Adipocyte (in vitro differentiated cells): ENCODE data around the gene AQP12A.

Experiments
- DNase-seq: peaks from one replicate; pipeline ENCODE4 v3.0.0-alpha.2; 2015; ENCODE audit warnings: low read depth
- H3K27me3 ChIP-seq: replicated peaks from 2 replicates; pipeline ENCODE4 v1.7.0; 2013; ENCODE audit warnings: mild to moderate bottlenecking, low read length, moderate library complexity; ENCODE audit not compliant: control insufficient read depth, insufficient read depth
- H3K36me3 ChIP-seq: 2 replicates; pipeline ENCODE4 v1.7.0; 2013; ENCODE audit warnings: low read length, mild to moderate bottlenecking, moderate library complexity; ENCODE audit not compliant: control insufficient read depth, insufficient read depth, severe bottlenecking
- H3K4me1 ChIP-seq: 2 replicates; pipeline ENCODE4 v1.7.0; 2013; ENCODE audit warnings: mild to moderate bottlenecking, low read length, moderate library complexity; ENCODE audit not compliant: control insufficient read depth, insufficient read depth
- H3K4me3 ChIP-seq: 2 replicates; pipeline ENCODE4 v1.7.0; 2013; ENCODE audit warnings: mild to moderate bottlenecking, low read length, moderate library complexity
- H3K9ac ChIP-seq: 2 replicates; pipeline ENCODE4 v1.7.0; 2013; ENCODE audit warnings: mild to moderate bottlenecking, low read length, moderate library complexity
- H3K9me3 ChIP-seq: 2 replicates; pipeline ENCODE4 v1.7.0; 2013; ENCODE audit warnings: mild to moderate bottlenecking, low read length, moderate library complexity; ENCODE audit not compliant: control insufficient read depth

Gene AQP12A

GRCh38 chr2:240720686-240721595, 29.3 kb downstream of the AQP12A start:
- Histone ChIP-seq H3K27me3 (peaks cover 43% of the 10 kb centered on the region), H3K4me1 (no peaks in the 10 kb centered on the region), H3K4me3 (no peak overlapping the region), H3K9ac (no peak overlapping the region), H3K36me3 (no peaks in the 10 kb centered on the region), H3K9me3 (no peaks in the 10 kb centered on the region)
- no peak for DNase-seq

- Histone ChIP-seq H3K4me1 (no peaks in the 10 kb centered on the region), H3K27me3 (peaks cover 39% of the 10 kb centered on the region), H3K9me3 (no peaks in the 10 kb centered on the region), H3K9ac (no peak overlapping the region), H3K36me3 (no peaks in the 10 kb centered on the region), H3K4me3 (no peak overlapping the region)
- no peak for DNase-seq
Measured at GRCh38 chr2:240721596-240722180, 30.0 kb downstream of the AQP12A start.

- Histone ChIP-seq H3K4me3 (no peak overlapping the region), H3K9me3 (no peaks in the 10 kb centered on the region), H3K9ac (no peak overlapping the region), H3K36me3 (no peaks in the 10 kb centered on the region), H3K4me1 (no peaks in the 10 kb centered on the region), H3K27me3 (peaks cover 34% of the 10 kb centered on the region)
- DNase-seq, result no peak
Measured at GRCh38 chr2:240722376-240722775, 30.7 kb downstream of the AQP12A start.

DNA sequence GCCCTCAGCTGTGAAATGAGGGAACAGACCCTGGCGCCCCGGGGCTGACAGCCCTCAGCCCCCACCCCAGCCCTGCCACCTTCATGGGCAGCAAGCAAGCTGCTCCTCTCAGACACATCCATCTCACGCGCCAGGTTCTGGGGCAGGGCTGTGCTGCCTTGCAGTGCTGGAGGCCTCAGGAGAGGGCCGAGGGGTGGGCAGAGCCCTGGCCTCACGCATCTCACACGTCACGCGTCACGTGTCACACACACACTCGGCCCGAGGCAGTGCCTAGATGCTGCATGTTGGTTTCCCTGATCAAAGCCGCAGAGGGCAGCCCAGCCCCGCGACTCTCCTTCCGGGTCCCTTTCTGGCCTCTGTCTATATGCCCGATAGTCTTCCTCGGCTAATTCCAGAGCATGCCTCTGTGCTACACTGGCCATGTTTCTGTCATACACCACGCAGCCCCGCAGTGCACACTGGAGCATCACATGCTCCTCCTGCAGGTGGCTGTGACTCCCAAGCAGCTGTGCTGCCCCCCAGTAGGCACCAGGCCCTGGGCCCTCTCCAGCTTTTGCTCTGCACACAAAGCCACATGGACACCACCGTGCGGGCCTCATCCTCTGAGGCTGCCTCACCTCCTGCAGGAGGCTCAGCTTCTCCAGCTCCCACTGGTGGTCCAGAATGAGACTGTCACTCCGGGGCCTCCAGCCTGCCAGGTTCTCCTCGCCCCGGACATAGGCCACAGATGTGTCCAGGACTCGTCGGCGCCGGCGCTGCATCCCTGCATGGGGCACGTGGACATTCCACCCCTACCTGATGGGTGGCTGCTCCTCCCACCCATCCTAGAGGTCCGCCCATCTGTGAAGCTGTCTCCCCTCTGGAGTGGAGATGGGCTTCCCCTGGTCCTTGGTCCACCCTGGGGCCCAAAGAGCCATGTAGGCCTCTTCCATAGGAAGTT, 31.4 kb downstream of the AQP12A start:
- Histone ChIP-seq H3K9ac (no peak overlapping the region), H3K27me3 (peaks cover 31% of the 10 kb centered on the region), H3K9me3 (no peaks in the 10 kb centered on the region), H3K4me1 (no peaks in the 10 kb centered on the region), H3K36me3 (no peaks in the 10 kb centered on the region), H3K4me3 (no peak overlapping the region)
- no peak for DNase-seq

- DNase-seq, result no peak
- H3K4me3 ChIP-seq, result no peak overlapping the region
- no peaks in the 10 kb centered on the region for H3K36me3 ChIP-seq
- no peaks in the 10 kb centered on the region for H3K4me1 ChIP-seq
- H3K9me3 ChIP-seq, result no peaks in the 10 kb centered on the region
- no peak overlapping the region for H3K9ac ChIP-seq
- peaks cover 24% of the 10 kb centered on the region for H3K27me3 ChIP-seq
Measured at GRCh38 chr2:240723851-240724250, 32.2 kb downstream of the AQP12A start.

- Histone ChIP-seq H3K4me3 (no peak overlapping the region), H3K27me3 (peaks cover 30% of the 10 kb centered on the region), H3K9me3 (no peaks in the 10 kb centered on the region), H3K4me1 (no peaks in the 10 kb centered on the region), H3K36me3 (no peaks in the 10 kb centered on the region), H3K9ac (no peak overlapping the region)
- DNase-seq, result no peak
Measured at GRCh38 chr2:240724431-240724830, 32.8 kb downstream of the AQP12A start.

DNA sequence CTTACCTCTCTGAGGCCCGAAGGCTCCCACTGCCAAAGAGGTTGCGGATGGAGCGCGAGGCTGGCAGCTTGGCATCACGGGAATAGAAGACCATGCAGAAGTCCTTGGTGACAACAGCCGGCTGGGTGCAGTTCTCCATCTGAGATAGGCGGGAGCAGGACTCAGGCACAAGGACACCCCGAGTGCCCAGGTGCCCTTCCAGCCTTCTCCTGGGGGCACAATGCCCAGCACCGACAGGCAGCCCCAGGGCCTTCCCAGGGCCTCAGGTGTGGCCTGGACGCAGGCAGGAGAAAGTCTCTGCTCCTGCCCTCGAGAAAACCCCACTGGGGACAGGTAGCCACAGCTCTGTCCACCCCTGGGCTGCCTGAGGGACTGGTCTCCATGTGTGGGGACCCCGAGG, 33.6 kb downstream of the AQP12A start:
- no peak overlapping the region for H3K9ac ChIP-seq
- no peak for DNase-seq
- H3K4me1 ChIP-seq, result no peaks in the 10 kb centered on the region
- H3K36me3 ChIP-seq, result no peaks in the 10 kb centered on the region
- H3K27me3 ChIP-seq, result peaks cover 36% of the 10 kb centered on the region
- H3K9me3 ChIP-seq, result no peaks in the 10 kb centered on the region
- H3K4me3 ChIP-seq, result no peak overlapping the region

- Histone ChIP-seq H3K4me3 (no peak overlapping the region), H3K9ac (no peak overlapping the region), H3K9me3 (no peaks in the 10 kb centered on the region), H3K27me3 (peaks cover 32% of the 10 kb centered on the region), H3K4me1 (no peaks in the 10 kb centered on the region), H3K36me3 (no peaks in the 10 kb centered on the region)
- no peak for DNase-seq
Measured at GRCh38 chr2:240725671-240726070, 34.0 kb downstream of the AQP12A start.

DNA sequence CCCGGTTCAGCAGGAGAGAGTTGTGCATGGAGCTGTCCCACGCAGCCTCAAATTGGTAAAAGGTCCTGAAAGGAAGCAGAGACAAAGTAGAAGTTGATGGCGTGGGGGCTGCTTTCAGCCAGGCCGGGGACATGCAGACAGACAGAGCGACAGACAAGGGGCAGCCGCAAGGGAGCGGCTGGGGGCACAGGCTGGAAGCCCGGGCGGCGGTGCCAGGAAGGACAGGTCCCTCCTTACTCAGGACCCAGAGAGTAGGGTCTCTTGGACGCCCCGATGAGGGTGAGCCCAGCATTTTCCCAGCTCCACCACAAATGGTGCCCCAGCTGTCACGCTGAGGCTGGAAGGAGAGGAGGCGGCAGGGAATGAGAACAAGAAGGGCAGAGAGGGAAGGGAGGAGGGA, 35.2 kb downstream of the AQP12A start:
- Histone ChIP-seq H3K27me3 (peaks cover 24% of the 10 kb centered on the region), H3K4me3 (no peak overlapping the region), H3K9ac (no peak overlapping the region), H3K4me1 (no peaks in the 10 kb centered on the region), H3K36me3 (no peaks in the 10 kb centered on the region), H3K9me3 (no peaks in the 10 kb centered on the region)
- DNase-seq, result no peak

DNA sequence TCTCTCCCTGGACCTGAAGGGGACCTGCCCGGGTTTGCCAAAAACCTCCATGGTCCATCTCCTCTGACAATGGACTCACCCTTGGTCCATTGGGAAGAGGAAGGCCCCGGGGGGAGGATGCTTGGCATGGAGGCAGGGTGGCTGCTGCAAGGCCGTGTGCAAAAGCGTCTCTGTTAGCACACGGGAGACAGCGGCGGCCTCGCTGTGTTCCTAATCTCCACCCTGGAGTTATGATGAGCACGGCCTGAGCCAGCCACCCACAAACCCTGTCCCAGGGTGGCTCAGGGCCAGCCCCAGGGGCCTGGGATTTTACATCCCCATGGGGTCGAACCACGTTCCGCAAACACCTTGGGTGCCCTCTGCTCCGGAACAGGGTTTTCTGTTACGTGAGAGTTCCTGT, 35.8 kb downstream of the AQP12A start:
- H3K4me3 ChIP-seq, result no peak overlapping the region
- H3K9ac ChIP-seq, result no peak overlapping the region
- H3K4me1 ChIP-seq, result no peaks in the 10 kb centered on the region
- no peaks in the 10 kb centered on the region for H3K9me3 ChIP-seq
- no peak for DNase-seq
- H3K27me3 ChIP-seq, result peaks cover 20% of the 10 kb centered on the region
- no peaks in the 10 kb centered on the region for H3K36me3 ChIP-seq

GRCh38 chr2:240727913-240728312, 36.2 kb downstream of the AQP12A start:
- Histone ChIP-seq H3K9me3 (no peaks in the 10 kb centered on the region), H3K27me3 (peaks cover 21% of the 10 kb centered on the region), H3K36me3 (no peaks in the 10 kb centered on the region), H3K4me3 (no peak overlapping the region), H3K9ac (no peak overlapping the region), H3K4me1 (no peaks in the 10 kb centered on the region)
- no peak for DNase-seq
